ENCODE results near the gene GDPD3.

- TF ChIP-seq PRDM15 (CRISPR knock-in tag; IDR thresholded peaks at IDR 0.05) (no peak), ZBTB40 (IDR thresholded peaks at IDR 0.05; ENCODE audit: borderline replicate concordance) (no peak), POLR2A (IDR thresholded peaks at IDR 0.05; ENCODE audit: low read depth, low read length) (no peak), TARDBP (IDR thresholded peaks at IDR 0.05; ENCODE audit: borderline replicate concordance) (no peak), CTCF (IDR thresholded peaks at IDR 0.05 in 2 of 3, conservative IDR thresholded peaks at IDR 0.05 in 1 of 3; ENCODE audit: control insufficient read depth in 2 of 3, extremely low read depth in 1 of 3, insufficient read depth in 1 of 3, low read depth in 3 of 3, low read length in 3 of 3) (no peak), CBFB (IDR thresholded peaks at IDR 0.05; ENCODE audit: low read depth) (no peak), ZBTB33 (IDR thresholded peaks at IDR 0.05) (no peak), CBX3 (IDR thresholded peaks at IDR 0.05; ENCODE audit: borderline replicate concordance, low read depth) (no peak), POLR2AphosphoS5 (IDR thresholded peaks at IDR 0.05; ENCODE audit: low read length) (no peak), ATF3 (IDR thresholded peaks at IDR 0.05; ENCODE audit: borderline replicate concordance, extremely low read depth, low read depth, low read length) (no peak)
Observed at GRCh38 chr16:30116291-30117207, 3.2 kb upstream of the GDPD3 start.
